Testis (tissue), 3 donors: ENCODE data around the gene MAML2. TPM values are rescaled to one million over a fixed set of nuclear protein-coding genes. Genes with fewer than 3 reads are reported as not detected.

Experiments
- DNase-seq: peaks from one replicate; pipeline ENCODE4 v3.0.0-alpha.2; 2019
- H3K27ac ChIP-seq, 2 donors: fragments of 200-600 bp; sonication (generic); one replicate each; pipeline ENCODE4 v1.5.1; 2019
- H3K27me3 ChIP-seq: fragments of 200-600 bp; sonication (generic); one replicate; pipeline ENCODE4 v1.5.1; 2019
- H3K36me3 ChIP-seq: fragments of 200-600 bp; sonication (generic); one replicate; pipeline ENCODE4 v1.5.1; 2017; ENCODE audit warnings: low read depth; ENCODE audit errors: missing control alignments
- H3K4me1 ChIP-seq: fragments of 200-600 bp; sonication (generic); one replicate; pipeline ENCODE4 v1.5.1; 2019
- H3K4me3 ChIP-seq, 2 donors: fragments of 200-600 bp; sonication (generic); one replicate each; pipeline ENCODE4 v1.5.1; 2017 to 2019
- H3K9me3 ChIP-seq: fragments of 200-600 bp; sonication (generic); one replicate; pipeline ENCODE4 v1.5.1; 2017
- POLR2A ChIP-seq: fragments of 450-650 bp; IDR thresholded peaks from one replicate; pipeline ENCODE4 v1.6.1; 2017; ENCODE audit warnings: antibody characterized with exemption, mild to moderate bottlenecking, moderate library complexity
- WGBS, 2 donors: methylation state at CpG; one replicate each; pipeline ENCODE4 v1.1.5; 2018; 5-methylcytosine and 5-hydroxymethylcytosine counted together
- intact Hi-C: fragments of 100-400 bp; cut with DNase I; formaldehyde crosslinking; loops from one replicate; pipeline ENCODE4 v1.15.1; 2023; ENCODE audit warnings: low total_unique reads
- polyA plus RNA-seq: library from polyadenylated mRNA; stranded (reverse); fragments of 350-450 nt; fragmentation: Illumina TruSeq; extraction: RNeasy Lipid Tissue Mini Kit (QIAGEN cat#74804); gene quantifications from one replicate; pipeline ENCODE4 v1.2.3, GENCODE V29; 2014; ENCODE audit warnings: low read depth, low replicate concordance; ENCODE audit not compliant: insufficient read depth
- total RNA-seq, 2 donors: library from RNA; depleted of rRNA; stranded (reverse); fragments of >200 nt; gene quantifications; one replicate each; pipeline ENCODE4 v1.2.3, GENCODE V29; 2016
- TF ChIP-seq, protein P1 (sequence below), 3 experiments: fragments of 450-650 bp in 2 of 3; fragments of 200-600 bp in 1 of 3; sonication (generic) in 1 of 3; IDR thresholded peaks; one replicate each; pipeline ENCODE4 v1.5.1; 2016 to 2019; ENCODE audit warnings: antibody characterized with exemption in 3 of 3, mild to moderate bottlenecking in 2 of 3, moderate library complexity in 1 of 3

MAML2 gene
- total and polyA plus RNA-seq, 3 donors from 2014 or later, result 5.1 to 23.6 (median 17.6) TPM

DNA sequence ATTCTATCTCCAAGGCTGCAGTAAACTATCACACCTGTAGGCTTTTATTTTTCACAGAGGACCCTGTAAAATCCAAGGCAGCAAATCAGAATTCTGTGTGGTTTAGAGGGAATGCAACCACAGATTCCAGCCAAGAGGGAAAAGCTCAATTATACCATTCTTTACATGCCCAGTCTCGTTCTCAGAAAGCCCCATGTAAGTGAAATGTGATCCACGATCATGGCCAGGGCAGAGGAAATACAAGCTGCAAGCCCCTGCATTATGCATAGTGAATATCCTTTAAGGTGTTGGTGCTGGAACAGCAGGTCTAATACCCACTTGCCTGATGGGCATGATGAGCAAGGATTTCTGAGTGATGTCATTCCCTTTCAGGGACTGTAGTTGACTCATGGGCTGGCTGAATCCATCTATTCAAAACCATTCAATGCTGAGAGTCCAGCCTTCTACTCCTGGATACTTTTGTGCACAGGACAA lies 220.4 kb downstream of the MAML2 start:
- no peak for DNase-seq
- Histone ChIP-seq H3K36me3 (no peaks in the 10 kb centered on the region), H3K4me3 (no peak overlapping the region), H3K27ac (no peak overlapping the region), H3K27me3 (no peaks in the 10 kb centered on the region), H3K9me3 (no peaks in the 10 kb centered on the region), H3K4me1 (no peaks in the 10 kb centered on the region)
- intact Hi-C loops, result no loop called here
- WGBS, 2 donors, result 86 to 97% methylated on average over 2 of the region's 2 CpGs
- TF ChIP-seq, protein P1, sequence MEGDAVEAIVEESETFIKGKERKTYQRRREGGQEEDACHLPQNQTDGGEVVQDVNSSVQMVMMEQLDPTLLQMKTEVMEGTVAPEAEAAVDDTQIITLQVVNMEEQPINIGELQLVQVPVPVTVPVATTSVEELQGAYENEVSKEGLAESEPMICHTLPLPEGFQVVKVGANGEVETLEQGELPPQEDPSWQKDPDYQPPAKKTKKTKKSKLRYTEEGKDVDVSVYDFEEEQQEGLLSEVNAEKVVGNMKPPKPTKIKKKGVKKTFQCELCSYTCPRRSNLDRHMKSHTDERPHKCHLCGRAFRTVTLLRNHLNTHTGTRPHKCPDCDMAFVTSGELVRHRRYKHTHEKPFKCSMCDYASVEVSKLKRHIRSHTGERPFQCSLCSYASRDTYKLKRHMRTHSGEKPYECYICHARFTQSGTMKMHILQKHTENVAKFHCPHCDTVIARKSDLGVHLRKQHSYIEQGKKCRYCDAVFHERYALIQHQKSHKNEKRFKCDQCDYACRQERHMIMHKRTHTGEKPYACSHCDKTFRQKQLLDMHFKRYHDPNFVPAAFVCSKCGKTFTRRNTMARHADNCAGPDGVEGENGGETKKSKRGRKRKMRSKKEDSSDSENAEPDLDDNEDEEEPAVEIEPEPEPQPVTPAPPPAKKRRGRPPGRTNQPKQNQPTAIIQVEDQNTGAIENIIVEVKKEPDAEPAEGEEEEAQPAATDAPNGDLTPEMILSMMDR (IDR thresholded peaks at IDR 0.05), result no peak
- no peak for TF ChIP-seq POLR2A

DNA sequence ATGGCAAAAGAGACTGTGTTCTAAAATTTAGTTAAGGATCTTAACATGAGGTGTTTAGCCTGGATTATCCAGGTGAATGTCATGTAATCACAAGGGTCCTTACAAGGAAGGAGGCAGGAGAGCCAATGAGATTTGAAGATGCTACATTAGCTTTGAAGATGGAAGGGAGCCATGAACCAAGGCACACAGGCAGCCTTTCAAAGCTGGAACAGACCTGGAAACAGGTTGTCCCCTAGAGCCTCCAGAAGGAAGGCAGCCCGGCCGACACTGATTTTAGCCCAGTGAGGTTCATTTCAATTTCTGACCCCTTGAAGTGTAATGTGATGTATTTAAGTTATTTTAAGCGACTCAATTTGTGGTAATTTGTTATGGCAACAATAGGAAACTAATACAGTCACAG lies 223.8 kb downstream of the MAML2 start:
- intact Hi-C loops, result no loop called here
- Histone ChIP-seq H3K9me3 (no peaks in the 10 kb centered on the region), H3K27ac (no peak overlapping the region), H3K4me1 (no peaks in the 10 kb centered on the region), H3K27me3 (no peaks in the 10 kb centered on the region), H3K4me3 (no peak overlapping the region), H3K36me3 (no peaks in the 10 kb centered on the region)
- 60 to 81% methylated on average over 3 of the region's 3 CpGs for WGBS, 2 donors
- TF ChIP-seq, protein P1 (IDR thresholded peaks at IDR 0.05), result no peak
- TF ChIP-seq POLR2A, result no peak
- DNase-seq, result no peak

DNA sequence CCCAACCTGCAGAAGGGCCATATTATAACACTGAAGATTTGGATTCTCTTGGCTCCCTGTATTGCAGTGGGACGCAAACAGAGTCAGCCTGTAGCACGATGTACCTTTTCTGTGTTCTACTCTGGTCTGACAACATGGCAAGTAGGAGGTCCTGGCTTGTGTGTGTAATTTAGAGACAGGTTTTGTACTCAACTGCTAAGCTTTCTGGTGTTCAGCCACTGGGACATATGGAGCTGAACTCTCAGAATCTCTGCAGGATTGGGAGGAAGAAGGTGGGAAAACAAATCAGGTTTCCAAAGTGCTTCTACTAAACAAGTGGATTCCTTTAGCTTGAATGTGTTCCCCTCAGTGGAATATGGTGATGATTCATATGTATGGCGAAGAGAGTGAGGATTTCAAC lies 226.6 kb downstream of the MAML2 start:
- no peaks in the 10 kb centered on the region for H3K36me3 ChIP-seq
- no peaks in the 10 kb centered on the region for H3K4me1 ChIP-seq
- H3K9me3 ChIP-seq, result no peaks in the 10 kb centered on the region
- intact Hi-C loops, result no loop called here
- DNase-seq, result no peak
- H3K27ac ChIP-seq, result no peak overlapping the region
- TF ChIP-seq, protein P1 (IDR thresholded peaks at IDR 0.05), result no peak
- TF ChIP-seq POLR2A, result no peak
- no peak overlapping the region for H3K4me3 ChIP-seq
- 91 to 92% methylated on average over 3 of the region's 3 CpGs for whole genome bisulfite sequencing, 2 donors
- no peaks in the 10 kb centered on the region for H3K27me3 ChIP-seq

DNA sequence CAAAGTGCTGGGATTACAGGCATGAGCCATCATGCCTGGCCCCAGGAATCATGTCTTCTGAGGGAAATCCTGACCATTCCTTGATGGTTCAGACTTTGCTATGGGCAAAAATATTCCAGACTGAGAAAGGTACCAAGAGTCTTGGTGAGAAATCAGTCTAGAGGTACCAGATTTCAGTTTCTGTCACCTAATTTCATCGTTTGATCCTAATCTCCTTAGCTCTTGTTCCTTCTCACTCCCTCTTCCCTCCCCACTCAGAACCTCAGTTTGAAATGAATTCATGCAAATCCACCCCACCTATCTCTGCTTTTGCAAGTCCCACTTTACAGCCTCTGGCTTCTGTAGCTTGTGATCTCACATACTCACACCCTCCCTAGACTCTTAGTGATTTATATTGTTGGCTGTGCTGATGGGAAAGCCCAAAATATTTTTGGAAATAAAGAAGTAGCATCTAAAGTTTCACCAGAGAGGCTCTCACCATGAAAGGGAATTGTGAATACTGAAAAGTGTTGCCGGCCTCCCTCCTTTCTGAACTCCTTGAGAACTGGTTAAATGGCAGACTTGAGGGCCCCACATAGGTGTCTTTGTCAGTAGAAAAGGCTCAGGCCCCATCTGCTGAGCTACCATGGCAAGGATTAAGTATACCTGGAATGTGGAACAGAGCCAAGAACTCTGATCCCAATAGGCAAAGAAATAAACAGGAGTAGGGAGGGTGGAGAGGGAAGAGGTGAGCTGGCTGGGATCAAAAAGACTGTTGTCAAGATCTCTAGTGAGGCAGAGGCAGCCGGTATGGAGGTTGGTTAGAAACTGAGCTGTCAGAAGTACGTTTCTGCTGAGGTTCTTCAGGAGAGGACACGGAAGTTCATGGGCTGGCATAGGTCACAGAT lies 228.6 kb downstream of the MAML2 start:
- no peaks in the 10 kb centered on the region for H3K9me3 ChIP-seq
- no peak overlapping the region for H3K27ac ChIP-seq
- DNase-seq, result no peak
- 87 to 94% methylated on average over 5 of the region's 5 CpGs for WGBS, 2 donors
- no peak overlapping the region for H3K4me3 ChIP-seq
- no peak for TF ChIP-seq POLR2A
- TF ChIP-seq, protein P1 (IDR thresholded peaks at IDR 0.05), result no peak
- no peaks in the 10 kb centered on the region for H3K36me3 ChIP-seq
- intact Hi-C loops, result no loop called here
- H3K4me1 ChIP-seq, result no peaks in the 10 kb centered on the region
- no peaks in the 10 kb centered on the region for H3K27me3 ChIP-seq
